Right ventricle myocardium inferior (tissue), 1 donor: Measurements from ENCODE around the gene ATP2B1. TPM values are rescaled to one million over a fixed set of nuclear protein-coding genes. Genes with fewer than 3 reads are reported as not detected.
"Not testable (repeated sequence)": the region's sequence is repeated elsewhere in the genome, so short reads cannot be mapped to it uniquely, and the experiment has no call there.

Experiments used
- ATAC-seq: fragments of 200-7000 bp; cut with Tn5 transposase; one replicate; pipeline ENCODE4 v1.9.1; 2020; ENCODE audit warnings: mild to moderate bottlenecking, moderate library complexity
- DNase-seq: peaks from one replicate; pipeline ENCODE4 v3.0.0; 2021; ENCODE audit errors: missing footprints
- intact Hi-C: fragments of 100-400 bp; cut with DNase I; formaldehyde crosslinking; loops from one replicate; pipeline ENCODE4 v1.11.0; 2022
- long read RNA-seq: library from polyadenylated mRNA; unstranded; transcript quantifications from one replicate; pipeline ENCODE4 v2.0.0, GENCODE V29; 2021
- total RNA-seq: library from RNA; stranded (reverse); fragmentation: NEBNext Ultra II Directional; extraction: Animal tissue kit (Norgen Biotek cat#: 25700); gene quantifications from one replicate; pipeline ENCODE4 v1.2.1, GENCODE V29; 2021
- donor health status: DM: no; HTN: yes; CAD: no; lungs with severe emphysema.

The ATP2B1 gene
- 12.6 TPM for total RNA-seq
- long read RNA-seq, partial matches to known transcripts = 3 of 7 reads
- long read RNA-seq, other reads (novel, unspliced or antisense) = 4 of 7 reads

DNA sequence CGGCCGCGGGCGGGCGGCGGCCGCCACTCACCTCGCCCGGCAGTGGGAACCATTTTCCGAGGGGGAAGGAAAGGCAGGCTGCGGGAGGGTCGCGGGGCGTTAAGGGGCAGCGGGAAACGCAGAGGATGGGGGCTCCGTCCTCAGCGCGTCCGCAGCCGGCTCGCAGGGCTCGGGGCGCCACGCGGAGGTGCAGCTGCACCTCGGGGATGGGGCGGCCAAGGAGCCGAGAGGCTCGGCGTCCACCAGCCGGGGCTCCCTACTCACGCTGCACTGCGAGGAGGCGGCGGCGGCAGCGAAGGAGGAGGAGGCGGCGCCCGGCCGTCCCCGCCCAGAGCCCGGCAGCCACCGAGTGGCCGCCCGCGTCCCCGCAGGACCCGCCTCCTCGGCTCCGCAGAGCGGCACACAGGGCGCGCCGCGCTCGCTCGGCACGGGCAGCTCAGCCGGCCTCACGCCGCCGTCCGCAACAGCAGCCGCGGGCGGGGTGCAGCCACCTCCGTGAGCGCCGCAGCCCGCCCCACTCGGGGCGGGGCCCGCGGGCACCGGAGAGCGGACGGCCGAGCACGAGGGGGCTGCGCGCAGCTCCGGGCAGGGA lies at the start of gene ATP2B1:
ATP2B1 (minus strand) TSS at position 274 of the 592 bp plus-strand sequence. CDS start 52,952 bp downstream, outside the sequence.
- intact Hi-C loops = loop anchor here (5.0 to 10.0 kb wide), 3 partner anchors 46 to 354 kb away; partner anchors contain the start of gene DUSP6
- ATAC-seq = peak; percentile 80
- DNase-seq = peak; percentile 95

DNA sequence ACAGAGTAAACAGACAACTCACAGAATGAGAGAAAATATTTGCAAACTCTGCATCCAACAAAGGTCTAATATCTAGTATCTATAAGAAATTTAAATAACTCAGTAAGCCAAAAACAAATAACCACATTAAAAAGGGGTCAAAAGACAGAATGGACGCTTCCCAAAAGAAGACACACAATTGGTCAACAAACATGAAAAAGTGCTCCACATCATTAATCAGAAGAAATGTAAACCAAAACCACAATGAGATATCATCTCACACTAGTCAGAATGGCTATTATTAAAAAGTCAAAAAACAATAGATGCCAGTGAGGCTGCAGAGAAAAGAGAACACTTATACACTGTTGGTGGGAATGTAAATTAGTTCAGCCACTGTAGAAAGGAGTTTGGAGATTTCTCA lies 49.3 kb upstream of the ATP2B1 start:
- ATAC-seq, DNase-seq, intact Hi-C loops: not testable (repeated sequence)

DNA sequence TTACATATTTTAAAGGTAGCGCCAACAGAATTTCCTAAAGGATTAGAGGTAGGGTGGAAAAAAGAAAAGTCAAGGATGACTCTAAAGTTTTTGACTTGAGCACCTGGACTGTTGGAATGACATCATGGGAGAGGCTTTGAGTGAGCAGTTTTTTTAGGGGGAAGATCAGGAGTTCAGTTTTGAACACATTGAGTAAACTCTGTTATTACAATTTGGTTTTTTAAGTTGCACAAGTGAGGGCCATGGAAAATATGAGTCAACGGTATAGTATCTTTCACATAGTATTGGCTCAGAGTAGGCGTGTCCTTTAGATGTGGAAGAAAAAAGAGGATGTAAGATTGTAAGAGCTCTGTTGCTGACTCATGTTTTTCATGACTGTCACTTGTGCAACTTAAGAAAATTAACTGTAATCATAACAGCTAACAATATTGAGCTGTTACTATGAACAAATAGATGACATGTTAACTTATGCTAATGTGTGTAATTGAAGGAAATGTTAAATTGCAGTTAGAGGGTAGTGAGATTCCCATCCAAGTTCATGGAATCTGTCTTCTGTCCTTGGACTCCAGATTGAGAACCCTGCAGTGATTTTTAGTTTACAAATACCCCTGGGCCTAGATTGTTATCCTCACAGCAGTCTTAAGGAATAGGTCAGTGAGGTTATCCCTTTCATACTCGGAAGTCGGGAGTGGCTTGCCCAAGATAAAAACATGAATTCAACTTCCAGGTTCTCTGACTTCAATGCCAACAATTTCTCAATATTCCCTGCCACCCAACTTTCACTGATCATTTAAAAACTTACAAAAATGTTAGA lies 48.2 kb upstream of the ATP2B1 start:
- ATAC-seq (peak; percentile 64), DNase-seq (no peak)
- intact Hi-C loops = no loop called here

DNA sequence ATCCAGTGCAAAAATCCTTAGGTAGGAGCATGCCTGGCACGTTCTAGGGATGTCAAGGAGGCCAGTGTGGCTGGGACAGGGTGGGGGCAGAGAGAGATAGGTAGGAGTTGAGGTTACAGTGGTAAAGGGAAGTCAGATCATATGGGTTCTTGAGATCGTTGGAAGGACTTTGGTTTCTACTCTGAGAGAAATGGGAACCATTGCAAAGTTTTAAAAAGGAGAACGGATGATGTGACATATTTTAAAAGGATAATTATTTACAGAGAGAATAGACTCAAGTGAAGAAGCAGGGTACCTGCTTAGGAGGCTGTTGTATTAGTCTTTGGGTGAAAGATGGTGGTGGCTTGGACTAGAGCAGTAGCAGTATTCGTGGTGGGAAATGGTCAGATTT lies 47.6 kb upstream of the ATP2B1 start:
- ATAC-seq = no peak
- DNase-seq = no peak
- intact Hi-C loops = no loop called here

DNA sequence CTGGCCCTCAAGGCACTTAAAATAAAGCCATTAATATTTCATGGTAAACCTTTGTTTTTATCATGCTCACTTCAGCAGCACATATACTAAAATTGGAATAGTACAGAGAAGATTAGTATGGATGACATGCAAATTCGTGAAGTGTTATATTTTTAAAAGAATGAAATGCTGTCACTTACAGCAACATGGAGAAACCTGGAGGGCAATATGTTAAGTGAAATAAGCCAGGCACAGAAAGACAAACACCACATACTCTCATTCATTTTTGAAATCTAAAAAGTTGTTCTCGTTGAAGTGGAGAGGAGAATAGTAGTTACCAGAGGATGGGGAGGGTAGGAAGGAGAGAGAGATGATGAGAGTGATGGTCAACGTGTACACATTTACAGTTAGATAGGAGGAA lies 45.4 kb upstream of the ATP2B1 start:
- intact Hi-C loops = no loop called here
- ATAC-seq = no peak

DNA sequence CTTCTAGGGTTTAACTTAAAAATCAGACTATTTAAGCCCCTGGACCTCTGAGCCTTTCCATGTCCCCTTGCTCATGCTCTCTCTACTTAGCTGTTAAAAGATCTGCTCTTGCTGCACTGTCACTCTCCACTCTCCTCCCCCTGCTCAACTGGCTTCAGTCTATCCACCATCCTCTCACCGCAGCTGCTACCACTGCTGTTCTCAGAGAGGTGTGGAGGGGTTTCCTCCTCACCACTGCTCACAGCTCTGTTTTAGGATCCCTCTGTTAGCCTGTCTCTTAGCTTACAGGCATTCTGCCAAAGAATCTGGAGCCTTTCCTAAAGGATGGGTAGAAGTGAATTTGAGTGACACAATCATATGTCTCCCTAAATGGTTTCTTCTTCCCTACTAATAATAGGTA lies 43.7 kb upstream of the ATP2B1 start:
- ATAC-seq = no peak
- DNase-seq = no peak
- intact Hi-C loops = no loop called here

More for the DNA sequence above, 45.4 kb upstream of the ATP2B1 start:
- no peak for DNase-seq

DNA sequence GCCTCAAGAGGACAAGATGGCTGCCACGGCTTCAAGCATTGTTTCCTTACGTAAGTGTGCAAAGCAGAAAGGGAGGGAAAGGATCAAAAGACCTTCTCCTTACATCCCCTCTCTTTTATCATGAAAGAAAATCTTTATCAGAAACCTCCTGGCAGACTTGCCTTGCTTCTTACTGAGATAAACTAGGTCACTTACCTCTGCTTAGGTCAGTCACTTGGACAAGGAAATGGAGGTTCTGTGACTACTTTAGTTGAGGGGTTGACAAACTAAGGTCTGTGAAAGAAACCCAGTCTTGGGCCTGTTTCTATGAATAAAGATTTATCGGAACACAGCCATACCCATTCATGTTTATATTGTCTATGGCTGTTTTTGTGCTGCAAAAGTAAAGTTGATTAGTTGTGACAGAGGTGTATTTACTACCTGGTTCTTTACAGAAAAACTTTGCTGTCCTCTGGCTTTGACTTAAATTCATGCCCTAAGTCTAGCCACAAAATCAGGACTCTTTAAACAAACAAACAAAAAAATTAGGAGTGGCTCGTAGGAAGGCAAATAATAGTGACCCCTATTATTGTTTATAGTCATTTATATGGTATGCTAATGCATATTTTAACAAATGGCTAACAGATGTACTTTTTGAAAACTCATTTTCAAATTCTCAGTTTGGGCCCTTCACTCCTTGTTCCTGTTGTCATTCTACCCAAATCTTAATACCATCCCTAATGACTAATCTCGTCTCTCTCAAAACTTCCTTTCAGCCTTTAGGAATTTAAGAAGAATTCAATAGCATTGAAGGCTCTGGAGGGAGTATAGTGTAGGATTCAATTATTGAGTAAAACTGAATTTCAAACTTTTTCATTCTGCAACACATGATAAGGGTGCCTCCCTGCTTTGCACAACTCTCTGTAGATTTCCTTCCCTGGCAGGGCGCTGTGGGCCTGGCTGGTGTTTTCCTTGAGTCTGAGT lies 42.0 kb upstream of the ATP2B1 start:
- ATAC-seq (no peak), DNase-seq (no peak)
- intact Hi-C loops = no loop called here

DNA sequence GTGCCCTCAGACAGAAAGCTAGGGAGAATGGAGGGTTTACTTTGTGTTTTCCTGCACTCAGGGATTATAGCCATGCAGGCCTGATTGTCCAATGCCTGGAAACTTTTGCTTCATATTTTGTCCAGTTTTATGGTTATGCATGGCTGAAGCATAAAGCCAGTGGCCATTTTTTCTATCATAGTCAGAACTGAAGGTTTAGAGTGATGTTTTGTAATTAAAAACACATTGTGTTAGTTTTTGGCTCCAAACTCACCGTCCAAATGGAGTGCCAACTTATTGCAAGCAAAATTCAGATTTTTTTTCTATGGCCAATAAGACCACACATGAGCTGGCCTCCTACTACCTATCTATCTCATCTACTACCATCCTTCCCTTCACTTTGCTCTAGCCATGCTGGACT lies 40.2 kb upstream of the ATP2B1 start:
- ATAC-seq (no peak), DNase-seq (no peak)
- intact Hi-C loops = no loop called here

DNA sequence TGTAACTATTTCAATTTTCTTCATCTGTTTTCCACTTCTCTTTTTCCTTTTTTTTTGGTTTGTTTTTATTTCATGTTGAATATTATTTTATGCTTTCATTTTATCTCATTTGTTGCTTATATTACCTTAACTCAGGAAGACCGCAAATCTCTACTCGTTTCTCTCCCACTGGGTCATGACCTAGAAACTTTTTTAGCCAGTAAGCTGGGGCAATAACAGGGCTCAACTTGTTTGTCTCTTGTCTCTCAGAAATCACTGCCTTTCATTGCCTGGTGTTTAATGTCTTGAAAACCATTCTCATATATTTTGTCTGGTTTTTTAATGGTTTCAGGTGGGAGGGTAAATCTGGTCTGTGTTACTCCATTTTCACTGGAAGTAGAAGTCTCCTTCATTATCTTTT lies 36.6 kb upstream of the ATP2B1 start:
- no peak for ATAC-seq
- intact Hi-C loops = no loop called here
- DNase-seq = no peak

DNA sequence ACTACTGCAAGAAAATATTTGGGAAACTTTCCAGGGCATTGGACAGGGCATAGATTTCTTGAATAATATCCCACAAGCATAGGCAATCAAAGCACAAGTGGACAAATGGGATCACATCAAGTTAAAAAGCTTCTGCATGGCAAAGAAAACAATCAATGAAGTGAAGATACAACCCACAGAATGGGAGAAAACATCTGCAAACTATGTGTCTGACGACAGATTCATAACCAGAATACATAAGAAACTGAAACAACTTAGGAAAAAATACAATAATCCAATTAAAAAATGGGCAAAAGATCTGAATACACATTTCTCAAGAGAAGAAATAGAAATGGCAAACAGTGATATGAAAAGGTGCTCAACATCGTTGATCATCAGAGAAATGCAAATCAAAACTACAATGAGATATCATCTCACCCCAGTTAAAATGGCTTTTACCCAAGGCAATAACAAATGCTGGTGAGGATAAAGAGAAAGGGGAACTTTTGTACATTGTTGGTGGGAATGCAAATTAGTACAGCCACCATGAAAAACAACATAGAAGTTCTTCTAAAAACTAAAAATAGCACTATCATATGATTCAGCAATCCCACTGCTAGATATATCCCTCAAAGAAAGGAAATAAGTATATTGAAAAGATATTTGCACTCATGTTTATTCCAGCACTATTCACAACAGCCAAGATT lies 33.8 kb upstream of the ATP2B1 start:
- no peak for DNase-seq
- intact Hi-C loops = no loop called here
- no peak for ATAC-seq

DNA sequence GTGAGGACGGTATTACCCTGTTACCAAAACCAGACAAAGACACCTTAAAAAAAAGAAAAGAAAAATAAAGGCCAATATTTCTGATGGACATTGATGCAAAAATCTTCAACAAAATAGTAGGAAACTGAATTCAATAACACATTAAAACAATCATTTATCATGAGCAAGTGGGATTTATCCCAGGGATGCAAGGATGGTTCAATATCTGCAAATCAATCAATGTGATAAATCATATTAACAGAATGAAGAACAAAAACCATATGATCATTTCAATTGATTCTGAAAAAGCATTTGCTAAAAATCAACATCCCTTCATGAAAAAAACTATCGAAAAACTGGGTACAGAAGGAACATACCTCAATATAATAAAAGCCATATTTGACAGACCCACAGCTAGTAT lies 32.3 kb upstream of the ATP2B1 start:
- ATAC-seq = no peak
- DNase-seq = no peak
- intact Hi-C loops = no loop called here

DNA sequence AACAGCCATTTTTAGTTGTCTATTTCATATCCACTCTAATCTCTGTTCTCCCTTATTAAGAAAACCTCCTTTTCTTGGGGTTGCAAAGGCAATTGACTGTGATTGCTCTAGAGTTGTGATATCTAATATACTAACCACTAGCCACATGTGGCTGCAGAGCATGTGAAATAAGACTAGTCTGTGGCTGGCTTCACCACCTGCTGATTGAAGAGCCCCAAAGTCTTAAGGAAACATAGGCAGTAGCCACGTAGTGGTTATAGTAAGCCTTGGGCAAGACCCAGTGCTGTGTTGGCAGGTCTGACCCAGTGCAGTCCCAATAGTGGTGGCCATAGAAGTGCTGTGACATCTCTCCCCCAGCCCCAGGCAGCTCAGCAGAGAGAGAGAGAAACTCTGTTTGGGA lies 28.4 kb upstream of the ATP2B1 start:
- intact Hi-C loops = no loop called here
- no peak for DNase-seq
- no peak for ATAC-seq

DNA sequence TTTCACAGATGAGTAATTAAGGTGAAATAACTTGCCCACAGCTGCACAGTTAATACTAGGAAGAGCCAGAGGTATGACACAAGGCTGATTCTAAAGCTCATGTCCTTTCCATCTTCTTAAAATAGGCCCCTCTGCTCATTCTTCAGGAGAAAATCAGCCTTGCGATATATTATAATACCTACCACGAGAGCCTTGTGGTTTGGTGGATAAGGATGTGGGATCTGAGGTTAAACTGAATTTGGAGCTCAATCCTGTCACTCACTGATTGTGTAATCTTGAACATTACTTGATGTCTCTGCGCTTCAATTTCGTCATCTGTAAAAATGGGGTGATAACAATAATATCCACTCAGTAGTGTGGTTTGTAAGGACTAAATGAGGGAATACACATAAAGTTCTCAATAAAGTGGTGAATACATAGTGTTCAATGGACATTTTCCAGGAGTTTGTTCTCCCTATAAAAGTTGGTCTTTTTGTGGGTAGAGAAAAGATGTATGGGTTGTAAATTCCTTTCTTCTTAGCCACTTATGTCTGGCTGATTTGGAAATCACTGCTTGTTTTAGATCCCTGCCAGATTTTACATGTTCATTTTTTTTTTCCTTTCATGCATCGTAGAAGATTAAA lies 25.1 kb upstream of the ATP2B1 start:
- no peak for ATAC-seq
- DNase-seq = no peak
- intact Hi-C loops = no loop called here

DNA sequence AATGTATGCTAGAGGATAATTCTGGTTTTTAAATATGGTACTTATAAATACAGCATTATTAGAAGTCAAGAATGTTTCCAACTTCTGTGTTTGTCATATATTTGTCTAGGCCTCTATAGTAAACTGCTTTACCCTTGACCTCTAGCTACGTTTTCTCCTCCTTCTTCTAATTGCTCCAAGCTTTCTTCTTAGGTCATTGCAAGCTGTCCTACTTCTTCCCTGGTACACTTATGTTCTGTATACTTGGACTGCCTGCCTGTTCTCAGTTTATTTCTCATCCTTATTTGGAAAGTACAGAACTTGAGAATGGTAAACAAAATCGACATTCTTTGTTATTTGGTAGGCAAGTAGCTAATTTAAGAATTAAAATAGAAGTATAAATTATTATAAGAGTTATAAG lies 23.9 kb upstream of the ATP2B1 start:
- DNase-seq = no peak
- intact Hi-C loops = no loop called here
- no peak for ATAC-seq

DNA sequence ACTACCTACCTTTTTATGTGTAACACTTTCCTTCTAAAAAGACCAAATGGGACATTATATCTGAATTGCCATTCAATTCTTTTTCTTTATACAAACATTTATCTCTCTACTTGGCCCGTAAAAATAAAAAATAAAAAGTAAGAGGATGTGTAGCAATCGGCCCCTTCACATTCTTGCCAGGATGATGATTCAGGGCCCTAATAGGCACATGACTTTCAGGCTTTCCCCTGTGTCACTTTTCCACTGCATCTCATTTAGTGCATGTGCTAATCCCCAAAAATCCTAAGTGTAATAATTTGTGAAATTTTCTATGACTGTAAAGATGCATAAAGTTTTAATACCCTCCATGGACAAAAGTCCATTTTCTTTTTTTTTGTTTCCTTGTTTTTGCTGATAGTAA lies 23.0 kb upstream of the ATP2B1 start:
- intact Hi-C loops = no loop called here
- ATAC-seq = no peak

DNA sequence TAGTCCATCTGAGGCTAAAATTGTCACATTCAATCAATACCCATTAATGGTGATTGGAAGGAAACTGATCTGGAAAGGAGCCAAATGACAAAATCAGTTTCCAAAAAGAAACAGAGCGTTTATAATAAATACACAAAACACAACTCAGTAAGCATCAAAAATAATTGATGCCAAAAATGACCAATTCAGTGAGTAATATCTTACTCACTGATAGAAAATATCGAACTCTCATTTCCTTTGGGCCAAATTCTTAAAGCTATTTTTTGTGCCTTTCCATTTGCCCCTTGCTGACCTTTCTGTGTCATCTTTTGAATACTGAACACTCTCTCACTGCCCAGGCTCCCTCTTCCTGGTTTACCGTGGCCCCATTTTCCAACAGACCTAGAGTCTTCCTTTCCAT lies 22.5 kb upstream of the ATP2B1 start:
- intact Hi-C loops = no loop called here
- ATAC-seq = no peak

More for the DNA sequence above, 23.0 kb upstream of the ATP2B1 start:
- no peak for DNase-seq

DNA sequence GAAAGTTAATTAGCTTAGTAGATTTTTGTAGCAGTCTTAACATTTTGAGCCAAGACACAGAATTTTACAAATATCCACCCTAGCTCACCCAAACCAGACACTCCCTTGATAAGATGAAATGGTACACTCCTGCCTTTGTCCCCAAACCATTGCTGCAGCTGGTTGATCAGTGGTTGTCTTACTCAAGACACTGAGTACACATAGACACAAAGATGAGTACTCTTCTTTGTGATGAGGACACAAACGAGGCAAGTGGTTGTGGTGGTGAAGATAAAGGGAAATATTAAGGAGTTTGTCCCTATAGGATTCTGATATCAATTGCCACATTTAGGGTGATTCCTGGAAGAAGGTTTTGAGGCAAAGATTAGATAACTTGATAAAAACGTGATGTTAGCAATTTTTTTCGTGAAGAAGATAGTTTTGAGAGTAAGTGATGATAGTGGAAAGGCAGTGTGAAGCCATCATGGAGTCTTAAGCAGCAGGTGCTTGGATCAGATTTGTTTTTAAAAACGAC lies 21.4 kb upstream of the ATP2B1 start:
- intact Hi-C loops = no loop called here
- ATAC-seq = no peak

More for the DNA sequence above, 22.5 kb upstream of the ATP2B1 start:
- no peak for DNase-seq

DNA sequence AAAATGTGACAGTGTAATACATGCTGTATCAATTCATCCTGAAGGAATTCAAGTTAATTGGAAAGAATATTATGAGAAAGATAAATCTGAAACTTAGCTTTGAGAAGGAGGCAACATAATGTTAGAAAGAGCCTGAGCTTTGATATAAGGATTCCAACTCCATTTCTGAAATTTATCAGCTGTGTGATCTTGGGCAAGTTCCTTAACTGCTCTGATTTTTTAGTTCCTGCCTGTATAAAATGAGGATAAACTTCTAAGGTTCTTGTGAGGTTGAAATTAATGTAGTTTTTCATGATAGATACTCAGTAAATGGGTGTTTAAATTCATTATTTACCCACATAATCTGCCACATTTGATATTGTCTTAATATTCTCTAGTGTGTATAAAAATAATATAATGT lies 14.6 kb upstream of the ATP2B1 start:
- ATAC-seq (no peak), DNase-seq (no peak)
- intact Hi-C loops = no loop called here

More for the DNA sequence above, 21.4 kb upstream of the ATP2B1 start:
- no peak for DNase-seq
